Pancreas (tissue), 10 donors: Measurements from ENCODE around the gene FAM200B. TPM values are rescaled to one million over a fixed set of nuclear protein-coding genes. Genes with fewer than 3 reads are reported as not detected.

Experiments used
- ATAC-seq, 4 donors: fragments of 200-7000 bp; cut with Tn5 transposase; one replicate each; pipeline versions ENCODE4 v1.8.0 to v1.9.1; 2020; ENCODE audit warnings: mild to moderate bottlenecking in 4 of 4, moderate library complexity in 4 of 4
- DNase-seq, 6 donors: peaks; one replicate each; pipeline ENCODE4 v3.0.0-alpha.2; 2020
- FAIRE-seq: peaks from 2 replicates; lab custom pipeline; 2012; peaks lifted over from hg19 to GRCh38; lab: Jason Lieb, UNC
- H3K27ac ChIP-seq, 4 donors: fragments of 200-600 bp; sonication (generic); 1 replicate in 3 of 4; 2 replicates in 1 of 4; pipeline versions ENCODE4 v1.5.0 to v1.8.0; 2020
- H3K27me3 ChIP-seq, 4 donors: fragments of 200-600 bp; one replicate each; pipeline ENCODE4 v1.8.0; 2021
- H3K36me3 ChIP-seq, 3 donors: fragments of 200-600 bp; sonication (generic) in 1 of 3; one replicate each; pipeline versions ENCODE4 v1.5.0 to v1.8.0; 2020 to 2021
- H3K4me1 ChIP-seq, 3 donors: fragments of 200-600 bp; one replicate each; pipeline ENCODE4 v1.8.0; 2021
- H3K4me3 ChIP-seq, 4 donors: fragments of 200-600 bp; sonication (generic) in 2 of 4; one replicate each; pipeline versions ENCODE4 v1.5.0 to v1.8.0; 2020 to 2021
- H3K9me3 ChIP-seq, 4 donors: fragments of 200-600 bp; one replicate each; pipeline ENCODE4 v1.8.0; 2021
- CTCF ChIP-seq, 4 donors: fragments of 200-600 bp; sonication (generic) in 3 of 4; IDR thresholded peaks; one replicate each; pipeline versions ENCODE4 v1.5.0 to v1.8.0; 2021; ENCODE audit warnings: antibody characterized with exemption in 4 of 4
- WGBS, 2 donors: extraction: QIAGEN DNeasy Blood & Tissue Kit; methylation state at CpG; one replicate each; pipeline ENCODE4 v1.1.7; 2013; 5-methylcytosine and 5-hydroxymethylcytosine counted together
- intact Hi-C, 3 donors: fragments of 100-400 bp; cut with DNase I; formaldehyde crosslinking; loops; one replicate each; pipeline versions ENCODE4 v1.11.1 to v1.14.2; 2022
- polyA plus RNA-seq, 2 donors: library from polyadenylated mRNA; stranded (reverse); fragments of 200-250 nt; gene quantifications; one replicate each; pipeline ENCODE4 v1.2.3, GENCODE V29; 2013
- total RNA-seq, 6 donors: library from RNA; stranded (reverse); fragmentation: NEBNext Ultra II Directional in 4 of 6; extraction: Animal tissue kit (Norgen Biotek cat#: 25700) in 4 of 6; gene quantifications; one replicate each; pipeline versions ENCODE4 v1.2.1 to v1.2.4, GENCODE V29; 2021 to 2023
- donor health status: healthy with polysubstance abuse.
- donor health status: DM: no; HTN: no; CAD: no; lungs with moderate emphysema.
- donor health status: DM: no; HTN: no; CAD: no.
- donor health status: control.
- donor health status: control.
- donor health status: Bipolar disorder and iron deficiency.
- donor health status: DM: yes; HTN: yes; CAD: no.
- donor health status: DM: no; HTN: no; CAD: no.
- donor health status: DM: no; HTN: no; CAD: no.
- donor health status: DM: yes; HTN: yes; CAD: no.

The FAM200B gene
- total and polyA plus RNA-seq, 8 donors: 8.6 to 36.0 (median 14.5) TPM

GRCh38 chr4:15656038-15656470, 25.6 kb upstream of the FAM200B start:
- Histone ChIP-seq H3K4me3 (peak overlapping the region; percentile 56 to 78 (median 67)), H3K36me3 (no peaks in the 10 kb centered on the region), H3K4me1 (peaks cover 14 to 35% (median 27%) of the 10 kb centered on the region in 3 donors), H3K9me3 (no peaks in the 10 kb centered on the region), H3K27me3 (no peaks in the 10 kb centered on the region), H3K27ac (peak overlapping the region; percentile 98 to 99 (median 98))
- ATAC-seq (peak; percentile 1 to 19 (median 3)), FAIRE-seq (no peak), DNase-seq (peak in 2 of 6 donors; percentile 21 to 22)
- no peak for TF ChIP-seq CTCF (IDR thresholded peaks at IDR 0.05)
- intact Hi-C loops: no loop called here
- 67 to 68% methylated on average over 12 of the region's 12 CpGs for WGBS, 2 donors

- FAIRE-seq (no peak), DNase-seq (no peak), ATAC-seq (no peak)
- Histone ChIP-seq H3K27me3 (no peaks in the 10 kb centered on the region), H3K4me3 (no peak overlapping the region), H3K27ac (no peak overlapping the region), H3K4me1 (peaks cover 9 to 23% (median 14%) of the 10 kb centered on the region in 3 donors), H3K9me3 (no peaks in the 10 kb centered on the region), H3K36me3 (no peaks in the 10 kb centered on the region)
- no peak for TF ChIP-seq CTCF (IDR thresholded peaks at IDR 0.05)
- intact Hi-C loops: no loop called here
These were observed 24.3 kb upstream of the FAM200B start for GRCh38 chr4:15657366-15657765.

GRCh38 chr4:15658136-15658770, 23.4 kb upstream of the FAM200B start:
- Histone ChIP-seq H3K36me3 (no peaks in the 10 kb centered on the region), H3K4me3 (no peak overlapping the region), H3K9me3 (no peaks in the 10 kb centered on the region), H3K27me3 (no peaks in the 10 kb centered on the region), H3K4me1 (peaks cover under 1 to 14% (median 5%) of the 10 kb centered on the region in 3 donors), H3K27ac (no peak overlapping the region)
- intact Hi-C loops: no loop called here
- no peak for ATAC-seq
- FAIRE-seq: no peak
- TF ChIP-seq CTCF (IDR thresholded peaks at IDR 0.05): no peak
- WGBS, 2 donors: 89 to 92% methylated on average over 4 of the region's 4 CpGs
- no peak for DNase-seq

GRCh38 chr4:15658781-15659180, 22.8 kb upstream of the FAM200B start:
- FAIRE-seq (no peak), DNase-seq (no peak), ATAC-seq (no peak)
- TF ChIP-seq CTCF (IDR thresholded peaks at IDR 0.05): no peak
- H3K9me3 ChIP-seq: no peaks in the 10 kb centered on the region
- no peaks in the 10 kb centered on the region for H3K36me3 ChIP-seq
- no peak overlapping the region for H3K27ac ChIP-seq
- WGBS, 2 donors: 91 to 96% methylated on average over 2 of the region's 2 CpGs
- intact Hi-C loops: no loop called here
- peaks cover 0 to 10% (median under 1%) of the 10 kb centered on the region in 3 donors for H3K4me1 ChIP-seq
- no peak overlapping the region for H3K4me3 ChIP-seq
- H3K27me3 ChIP-seq: no peaks in the 10 kb centered on the region
